GM21717 (cell line): ENCODE data around the gene SRPK3.
"Not testable (repeated sequence)": the region's sequence is repeated elsewhere in the genome, so short reads cannot be mapped to it uniquely, and the experiment has no call there.

ENCODE experiments used
- ATAC-seq: cut with Tn5 transposase; IDR thresholded peaks from one replicate; pipeline ENCODE4 v1.9.1; 2021; ENCODE audit warnings: mild to moderate bottlenecking, moderate library complexity; ENCODE audit not compliant: unreplicated experiment

The SRPK3 gene, protein sequence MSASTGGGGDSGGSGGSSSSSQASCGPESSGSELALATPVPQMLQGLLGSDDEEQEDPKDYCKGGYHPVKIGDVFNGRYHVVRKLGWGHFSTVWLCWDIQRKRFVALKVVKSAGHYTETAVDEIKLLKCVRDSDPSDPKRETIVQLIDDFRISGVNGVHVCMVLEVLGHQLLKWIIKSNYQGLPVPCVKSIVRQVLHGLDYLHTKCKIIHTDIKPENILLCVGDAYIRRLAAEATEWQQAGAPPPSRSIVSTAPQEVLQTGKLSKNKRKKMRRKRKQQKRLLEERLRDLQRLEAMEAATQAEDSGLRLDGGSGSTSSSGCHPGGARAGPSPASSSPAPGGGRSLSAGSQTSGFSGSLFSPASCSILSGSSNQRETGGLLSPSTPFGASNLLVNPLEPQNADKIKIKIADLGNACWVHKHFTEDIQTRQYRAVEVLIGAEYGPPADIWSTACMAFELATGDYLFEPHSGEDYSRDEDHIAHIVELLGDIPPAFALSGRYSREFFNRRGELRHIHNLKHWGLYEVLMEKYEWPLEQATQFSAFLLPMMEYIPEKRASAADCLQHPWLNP

DNA sequence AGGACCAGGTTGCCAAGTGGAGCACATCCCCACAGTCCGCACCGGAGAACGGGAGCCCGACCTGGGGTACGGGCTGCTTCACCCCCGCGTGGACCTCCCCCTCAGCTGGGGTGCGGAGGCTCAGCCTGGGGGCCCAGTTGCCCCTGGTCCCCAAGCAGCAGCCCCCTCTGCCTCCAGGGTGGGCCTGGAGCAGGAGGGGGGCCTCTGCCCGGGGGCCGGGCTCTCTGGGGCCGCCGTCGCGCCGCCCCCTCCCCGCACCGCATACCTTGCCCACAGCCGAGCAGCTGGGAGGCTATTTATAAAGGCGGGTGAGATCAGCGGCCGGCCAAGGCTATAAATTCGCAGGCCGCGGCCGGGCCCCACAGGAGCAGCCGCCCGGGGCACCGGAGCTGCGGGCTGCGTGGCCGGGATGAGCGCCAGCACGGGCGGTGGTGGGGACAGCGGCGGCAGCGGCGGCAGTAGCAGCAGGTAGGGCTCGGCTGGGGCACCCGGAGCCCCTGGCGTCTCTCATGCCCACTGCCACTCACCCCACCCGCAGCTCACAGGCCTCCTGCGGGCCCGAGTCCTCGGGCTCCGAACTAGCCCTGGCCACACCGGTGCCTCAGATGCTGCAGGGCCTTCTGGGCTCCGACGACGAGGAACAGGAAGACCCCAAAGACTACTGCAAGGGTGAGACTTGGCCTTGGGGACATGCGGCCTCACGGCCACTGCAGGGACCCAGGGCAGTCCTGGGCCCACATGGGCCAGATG is at the start of gene SRPK3:
Gene SRPK3, plus strand, starts transcription at position 364 of the 750 bp plus-strand sequence. Its CDS starts 46 bp downstream, at position 410.
- no peak for ATAC-seq

DNA sequence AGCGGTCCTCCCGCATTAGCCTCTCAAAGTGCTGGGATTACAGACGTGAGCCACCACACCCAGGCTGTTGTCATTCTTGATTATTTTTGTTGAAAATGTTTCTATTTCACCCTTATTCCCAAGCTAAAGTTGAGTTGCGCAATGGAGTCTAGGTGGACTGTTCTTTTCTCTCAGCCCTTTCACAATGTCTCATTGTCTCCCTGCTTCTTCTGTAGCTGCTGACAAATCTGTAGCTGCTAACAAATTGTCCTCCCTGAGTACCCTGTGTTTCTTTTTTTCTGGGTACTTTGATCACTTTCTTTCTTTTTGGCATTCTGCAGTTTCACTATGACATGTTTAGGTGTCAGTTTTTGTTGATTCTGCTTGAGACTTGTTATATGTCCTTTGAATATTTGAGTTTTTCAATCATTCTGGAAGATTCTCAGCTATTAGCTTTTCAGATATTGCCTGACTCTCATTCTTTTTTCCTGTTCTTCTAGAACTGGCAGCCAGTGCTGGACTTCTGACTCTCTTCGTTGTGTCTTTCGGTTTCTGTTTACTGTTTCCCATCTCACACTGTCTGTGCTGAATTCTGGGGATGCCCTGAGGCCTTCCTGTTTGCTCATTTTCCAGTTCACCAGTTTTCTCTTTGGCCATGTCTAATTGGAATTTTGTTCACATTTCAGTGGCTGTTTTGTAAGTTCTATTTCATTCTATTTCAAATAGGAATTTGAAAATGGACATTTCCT is 49.6 kb upstream of the SRPK3 start:
- ATAC-seq, result no peak

DNA sequence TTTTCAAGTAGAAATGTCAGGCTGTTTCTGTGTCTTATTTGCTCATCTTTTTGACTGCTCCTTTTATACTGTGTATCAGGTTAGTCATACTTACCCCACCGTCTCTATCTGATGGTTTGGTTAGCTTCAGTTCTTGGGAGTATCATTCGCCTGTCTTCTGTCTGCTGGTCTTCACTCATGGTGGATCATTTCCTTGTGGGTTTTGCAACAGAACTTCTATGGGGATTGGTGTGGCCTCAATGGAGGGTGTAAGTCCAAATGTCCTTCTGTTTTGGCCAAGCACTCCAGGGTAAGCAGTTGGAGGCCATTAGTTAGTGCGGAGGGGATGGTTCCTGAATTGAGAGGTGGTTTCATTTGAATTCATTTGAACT is 49.0 kb upstream of the SRPK3 start:
- no peak for ATAC-seq

DNA sequence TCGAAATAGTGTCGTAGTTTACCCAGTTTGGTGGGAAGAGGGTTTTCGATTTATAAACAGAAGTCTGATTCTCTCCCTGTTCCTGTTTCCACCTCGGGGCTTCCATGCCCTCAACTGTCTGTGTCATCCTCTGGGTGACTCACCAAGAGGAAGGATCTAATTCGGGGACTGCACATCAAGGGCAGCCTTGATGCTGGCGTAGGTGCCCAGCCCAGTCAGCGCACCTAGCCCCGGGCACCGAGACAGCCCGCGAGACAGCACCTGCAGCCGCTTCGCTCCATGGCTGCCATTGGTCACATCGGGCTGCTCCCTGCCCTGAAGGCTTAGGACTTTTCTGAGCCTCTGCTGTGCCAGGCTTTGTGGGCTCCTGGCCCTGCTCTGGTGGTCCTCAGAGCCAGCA is 48.4 kb upstream of the SRPK3 start:
- ATAC-seq, result no peak

DNA sequence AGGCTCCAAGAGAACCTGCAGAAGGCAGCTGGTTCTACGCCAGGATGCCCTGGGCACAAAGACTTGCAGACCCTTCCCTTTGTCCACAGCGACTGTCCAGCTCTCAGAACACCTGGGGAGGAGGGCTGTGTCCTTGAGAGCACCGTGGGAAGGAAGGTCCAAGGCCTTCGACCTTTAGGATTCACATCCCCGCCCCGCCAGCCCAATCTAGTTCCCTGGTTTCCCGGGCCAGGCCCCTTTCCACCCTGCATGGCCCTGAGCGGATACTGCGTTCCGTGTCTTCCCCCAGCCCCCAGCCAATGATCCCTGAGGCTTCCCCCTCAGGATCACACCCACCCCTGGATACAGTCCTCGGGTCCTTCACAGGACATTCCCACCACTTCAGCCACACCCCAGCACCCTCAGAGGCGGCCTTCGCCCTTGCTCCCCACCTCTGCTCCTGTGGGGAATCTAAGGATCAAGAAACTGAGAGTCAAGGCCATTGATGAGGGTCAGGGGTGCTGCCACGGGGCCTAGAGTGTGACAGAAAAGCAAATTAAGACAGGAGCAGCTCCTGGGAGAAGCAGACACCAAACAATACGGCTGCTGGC is 47.1 kb upstream of the SRPK3 start:
- no peak for ATAC-seq

DNA sequence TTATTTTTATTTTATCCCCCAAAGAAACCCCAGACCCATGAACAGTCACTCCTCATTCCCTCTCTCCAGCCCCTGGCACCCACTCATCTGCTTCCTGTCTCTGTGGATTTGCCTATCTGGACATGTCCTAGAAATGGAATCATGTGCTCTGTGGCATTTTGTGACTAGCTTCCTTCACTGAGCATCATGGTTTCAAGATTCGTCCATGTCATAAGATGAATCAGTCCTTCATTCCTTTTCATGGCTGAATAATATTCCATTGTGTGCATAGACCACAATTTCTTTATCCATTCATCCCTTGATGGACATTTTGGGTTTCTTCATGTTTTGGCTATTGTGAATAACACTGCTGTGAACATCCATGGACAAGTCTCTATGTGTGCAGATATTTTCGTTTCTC is 46.0 kb upstream of the SRPK3 start:
- ATAC-seq, result no peak

DNA sequence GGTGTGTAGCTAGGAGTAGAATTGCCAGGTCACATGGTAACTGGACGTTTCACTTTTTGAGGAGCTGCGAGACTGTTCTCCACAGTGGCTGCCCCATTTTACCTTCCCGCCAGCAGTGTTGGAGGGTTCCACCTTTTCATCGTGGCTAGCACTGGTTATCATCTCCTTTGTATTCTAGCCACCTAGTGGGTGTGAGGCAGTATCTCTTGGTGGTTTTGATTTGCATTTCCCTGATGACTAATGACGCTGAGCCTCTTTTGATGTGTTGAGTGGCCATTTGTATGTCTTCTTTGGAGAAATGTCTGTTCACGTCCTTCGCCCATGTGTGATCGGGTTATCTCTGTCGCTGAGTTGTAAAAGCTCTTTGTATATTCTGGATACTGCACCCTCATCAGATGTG is 45.6 kb upstream of the SRPK3 start:
- ATAC-seq, result no peak

DNA sequence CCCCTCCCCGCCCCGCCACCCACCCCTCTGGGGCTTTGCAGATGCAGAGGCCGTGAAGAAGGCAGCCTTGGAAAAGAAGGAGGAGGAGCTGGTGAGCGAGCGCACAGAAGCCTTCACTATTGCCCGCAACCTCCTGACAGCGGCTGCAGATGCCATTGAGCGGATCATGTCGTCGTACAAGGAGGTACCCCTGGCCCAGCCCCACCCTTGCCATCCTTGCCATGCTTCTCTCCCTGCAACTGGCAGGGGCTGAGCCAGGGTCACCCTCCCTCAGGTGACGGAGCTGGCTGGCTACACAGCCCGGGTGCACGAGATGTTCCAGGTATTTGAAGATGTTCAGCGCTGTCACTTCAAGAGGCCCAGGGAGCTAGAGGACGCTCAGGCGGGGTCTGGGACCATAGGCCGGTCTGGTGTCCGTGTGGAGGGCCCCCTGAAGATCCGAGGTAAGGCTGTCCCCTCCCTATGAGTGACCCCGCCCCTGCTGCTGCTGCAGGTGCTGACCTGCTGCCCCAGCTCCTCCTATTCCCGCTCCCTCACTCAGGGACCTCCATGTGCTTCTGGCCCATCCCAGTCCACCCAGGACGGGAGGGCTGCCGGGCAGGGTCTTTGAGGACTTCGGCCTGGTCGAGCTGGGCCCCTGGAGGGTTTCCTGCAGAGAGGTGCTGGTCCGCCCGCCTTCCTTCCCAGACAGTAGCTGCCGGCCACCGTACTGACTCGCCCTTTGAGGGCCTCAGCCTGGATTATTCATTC is 44.6 kb upstream of the SRPK3 start:
- no peak for ATAC-seq

DNA sequence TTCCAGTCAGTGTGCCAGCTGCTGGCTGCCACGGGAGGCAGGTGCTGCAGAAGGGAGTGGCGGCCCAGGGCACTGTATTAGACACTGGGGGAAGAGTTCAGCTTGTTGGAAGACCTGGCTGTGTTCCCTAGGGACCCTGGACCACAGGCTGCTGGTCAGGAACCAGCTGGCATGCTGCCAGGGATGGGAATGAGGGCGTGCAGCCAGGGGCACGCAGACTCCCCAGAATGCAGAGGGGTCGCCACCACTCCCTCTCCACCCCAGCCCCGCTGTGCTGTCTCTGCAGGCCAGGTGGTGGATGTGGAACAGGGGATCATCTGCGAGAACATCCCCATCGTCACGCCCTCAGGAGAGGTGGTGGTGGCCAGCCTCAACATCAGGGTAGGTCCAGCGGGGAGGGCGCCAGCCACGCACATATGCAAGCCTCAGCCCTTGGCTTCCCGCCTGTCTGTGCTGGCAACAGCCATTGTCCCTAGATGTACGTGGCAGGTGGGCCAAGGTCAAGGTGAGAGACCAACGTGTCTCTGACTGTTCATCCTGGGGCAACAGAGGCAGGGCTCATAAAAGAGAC is 43.9 kb upstream of the SRPK3 start:
- no peak for ATAC-seq

DNA sequence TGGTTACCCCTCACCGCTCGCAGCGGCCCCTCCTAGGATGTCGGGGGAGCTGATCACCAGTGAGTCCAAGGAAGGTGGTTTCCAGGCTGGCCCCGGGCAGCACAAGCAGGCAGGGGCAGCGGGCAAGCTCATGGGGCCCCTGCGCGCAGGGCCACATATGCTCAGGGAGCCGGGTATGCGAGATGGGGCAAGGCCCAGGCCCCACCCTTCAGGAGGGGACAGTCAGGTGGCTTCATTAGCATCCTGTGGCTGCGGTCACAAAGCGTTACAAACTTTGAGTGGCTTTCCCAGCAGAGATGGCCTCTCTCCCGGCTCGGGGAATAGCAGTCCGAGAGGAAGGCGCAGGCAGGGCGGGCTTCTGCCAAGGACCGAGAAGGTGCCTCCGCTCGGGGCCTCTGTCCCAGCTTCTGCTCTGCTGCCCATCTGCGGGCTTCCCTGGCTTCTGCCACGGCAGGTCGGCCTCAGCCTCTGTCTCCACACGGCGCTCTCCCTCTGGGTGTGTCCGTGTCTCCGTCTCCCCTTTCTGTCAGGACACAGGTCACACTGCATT is 42.7 kb upstream of the SRPK3 start:
- no peak for ATAC-seq

DNA sequence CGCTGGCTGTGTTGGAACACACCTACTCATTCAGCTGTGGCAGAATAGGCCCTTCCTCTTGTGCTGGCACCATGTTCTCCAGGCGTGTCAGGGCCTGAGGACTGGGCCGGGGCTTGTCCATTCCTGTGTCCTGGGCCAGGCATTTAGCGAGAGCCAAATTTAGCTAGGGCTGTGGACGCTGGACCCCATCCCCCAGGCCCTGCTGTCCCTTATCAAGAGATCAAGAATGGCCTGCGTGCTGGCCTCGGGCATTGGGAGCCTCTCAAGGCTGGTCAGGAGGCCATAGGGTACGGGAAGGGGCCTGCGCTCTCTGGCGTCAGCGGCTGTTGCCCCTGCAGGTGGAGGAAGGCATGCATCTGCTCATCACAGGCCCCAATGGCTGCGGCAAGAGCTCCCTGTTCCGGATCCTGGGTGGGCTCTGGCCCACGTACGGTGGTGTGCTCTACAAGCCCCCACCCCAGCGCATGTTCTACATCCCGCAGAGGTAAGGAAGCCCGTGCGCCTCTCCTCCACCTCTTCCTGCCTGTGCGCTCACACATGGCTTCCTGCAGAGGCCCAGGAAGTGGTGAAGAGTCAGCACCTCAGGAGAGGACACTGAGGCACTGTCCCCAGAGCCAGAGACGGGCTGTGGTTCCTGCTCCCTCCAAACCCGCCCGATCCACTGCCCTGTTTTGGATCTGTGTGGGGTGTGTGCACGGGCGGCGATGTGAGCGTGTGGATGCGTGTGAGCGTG is 40.9 kb upstream of the SRPK3 start:
- no peak for ATAC-seq

DNA sequence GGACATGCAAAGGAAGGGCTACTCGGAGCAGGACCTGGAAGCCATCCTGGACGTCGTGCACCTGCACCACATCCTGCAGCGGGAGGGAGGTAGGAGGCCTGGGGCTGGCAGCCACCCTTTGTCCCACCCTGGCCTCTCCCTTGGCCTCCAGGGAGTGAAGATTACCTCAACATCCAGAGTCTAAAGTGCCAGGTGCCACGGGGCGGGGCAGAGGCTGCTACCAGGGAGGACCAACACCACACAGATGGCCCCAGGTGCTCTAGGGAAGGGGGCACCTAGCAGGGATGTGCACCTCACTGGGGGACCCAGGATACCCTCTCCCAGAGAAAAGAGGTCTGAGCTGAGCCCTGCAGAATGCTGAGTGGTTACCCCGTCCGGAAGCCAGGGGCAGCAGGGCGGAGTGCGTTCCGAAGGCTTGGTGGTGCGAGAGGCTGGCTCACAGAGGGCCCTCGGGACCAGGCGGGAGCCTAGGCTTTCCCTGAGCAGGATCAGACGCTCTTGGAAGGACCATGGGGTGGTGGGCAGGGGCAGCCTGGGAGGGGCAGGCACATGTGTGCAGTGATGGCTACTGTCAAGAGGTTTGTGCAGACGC is 40.1 kb upstream of the SRPK3 start:
- ATAC-seq, result no peak

DNA sequence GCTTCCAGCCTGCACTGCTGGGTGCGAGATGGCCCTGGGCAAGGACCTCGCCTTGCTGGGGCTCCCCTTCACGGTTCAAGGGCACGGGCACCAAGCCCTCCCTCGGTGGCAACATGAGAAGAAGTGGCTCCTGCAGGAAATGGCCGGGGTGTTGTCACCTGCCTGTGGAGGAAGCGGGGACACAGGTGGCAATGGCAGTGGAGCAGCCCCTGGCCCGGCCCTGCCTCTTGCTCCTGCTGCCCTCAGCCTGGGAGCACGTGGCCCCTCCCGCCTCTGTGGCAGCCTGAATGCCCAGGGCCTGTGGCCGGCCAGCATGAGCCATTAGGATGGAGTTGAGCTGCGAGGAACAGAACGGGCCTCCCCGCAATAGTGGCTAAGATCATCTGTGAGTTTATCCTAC is 39.4 kb upstream of the SRPK3 start:
- ATAC-seq, result no peak

DNA sequence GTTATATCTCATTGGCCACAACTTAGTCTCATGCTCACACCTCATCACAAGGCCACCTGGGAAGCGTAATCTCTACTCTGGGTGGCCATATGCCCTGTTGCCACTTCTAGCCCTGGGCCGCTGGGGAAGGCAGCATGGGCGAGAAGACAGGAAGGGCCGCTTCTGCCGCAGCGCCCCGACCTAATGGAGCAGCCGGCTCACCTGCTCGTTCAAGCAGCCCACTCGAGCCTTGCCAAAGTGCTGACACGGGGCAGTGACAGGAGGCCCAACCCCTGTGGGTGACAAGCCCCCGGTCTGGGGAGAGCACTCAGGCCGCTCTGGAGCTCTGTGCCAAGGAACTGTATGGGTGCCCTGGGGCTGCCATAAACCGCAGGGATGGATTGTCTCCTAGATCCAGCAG is 38.7 kb upstream of the SRPK3 start:
- not testable (repeated sequence) for ATAC-seq

DNA sequence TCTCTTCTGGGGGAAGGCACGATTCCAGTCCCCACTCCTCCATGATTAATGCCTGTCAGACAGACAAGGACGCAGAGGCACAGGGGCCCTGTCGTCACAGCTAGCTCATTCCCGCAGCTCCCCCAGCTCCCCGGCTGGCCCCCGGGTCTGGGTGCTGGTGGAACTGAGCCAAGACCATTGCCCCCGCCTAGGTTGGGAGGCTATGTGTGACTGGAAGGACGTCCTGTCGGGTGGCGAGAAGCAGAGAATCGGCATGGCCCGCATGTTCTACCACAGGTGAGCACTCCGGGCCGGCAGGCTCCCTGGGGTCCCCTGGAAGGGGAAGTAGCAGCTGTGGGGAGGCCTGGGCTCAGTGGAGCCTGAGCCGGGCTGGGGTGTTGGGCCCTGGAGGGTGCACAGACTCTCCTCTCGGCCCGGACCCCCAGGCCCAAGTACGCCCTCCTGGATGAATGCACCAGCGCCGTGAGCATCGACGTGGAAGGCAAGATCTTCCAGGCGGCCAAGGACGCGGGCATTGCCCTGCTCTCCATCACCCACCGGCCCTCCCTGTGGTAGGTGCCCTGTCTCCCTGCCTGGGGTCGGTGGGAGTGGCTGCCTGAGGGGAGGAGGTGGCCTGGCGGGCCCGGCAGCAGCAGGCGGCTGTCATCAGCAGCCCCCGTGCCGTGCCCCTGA is 37.9 kb upstream of the SRPK3 start:
- ATAC-seq, result not testable (repeated sequence)

DNA sequence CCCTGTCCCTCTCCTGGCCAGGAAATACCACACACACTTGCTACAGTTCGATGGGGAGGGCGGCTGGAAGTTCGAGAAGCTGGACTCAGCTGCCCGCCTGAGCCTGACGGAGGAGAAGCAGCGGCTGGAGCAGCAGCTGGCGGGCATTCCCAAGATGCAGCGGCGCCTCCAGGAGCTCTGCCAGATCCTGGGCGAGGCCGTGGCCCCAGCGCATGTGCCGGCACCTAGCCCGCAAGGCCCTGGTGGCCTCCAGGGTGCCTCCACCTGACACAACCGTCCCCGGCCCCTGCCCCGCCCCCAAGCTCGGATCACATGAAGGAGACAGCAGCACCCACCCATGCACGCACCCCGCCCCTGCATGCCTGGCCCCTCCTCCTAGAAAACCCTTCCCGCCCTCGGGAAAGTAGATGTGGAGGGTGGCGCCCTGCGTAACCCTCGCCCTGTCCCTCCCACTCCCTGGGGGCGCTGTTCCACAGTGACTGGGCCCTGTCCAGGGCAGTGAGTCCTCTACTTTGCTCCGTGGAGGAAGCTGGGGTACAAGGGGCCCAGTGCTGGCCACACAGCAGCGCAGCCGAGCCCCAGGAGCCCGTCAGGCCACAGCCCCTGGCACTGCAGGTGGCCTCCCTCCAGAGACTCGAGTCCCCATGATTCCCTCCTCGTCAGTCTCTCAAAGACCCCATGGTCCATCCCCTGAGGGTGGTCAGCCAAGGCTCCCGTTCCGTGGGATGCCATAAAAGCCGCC is 37.2 kb upstream of the SRPK3 start:
- not testable (repeated sequence) for ATAC-seq
